Activated naive CD4-positive, alpha-beta T cell treated with Interleukin-2 at 50 U/mL for 16 hours (primary cell): ENCODE measurements around the gene HSPA1L.

ENCODE experiments used
- DNase-seq: peaks from one replicate; pipeline ENCODE4 v3.0.0-alpha.2; 2020

The HSPA1L gene

GRCh38 chr6:31781244-31782125, 33.6 kb downstream of the HSPA1L start:
- DNase-seq = no peak

- DNase-seq = no peak
Measured at GRCh38 chr6:31780507-31781243, 34.4 kb downstream of the HSPA1L start.

- DNase-seq = no peak
Measured at GRCh38 chr6:31779908-31780307, 35.2 kb downstream of the HSPA1L start.

GRCh38 chr6:31778999-31779885, 35.8 kb downstream of the HSPA1L start:
- DNase-seq = no peak

- DNase-seq = no peak
Measured at GRCh38 chr6:31778193-31778592, 36.9 kb downstream of the HSPA1L start.

GRCh38 chr6:31777667-31778050, 37.4 kb downstream of the HSPA1L start:
- no peak for DNase-seq

- DNase-seq = peak; percentile 84
Measured at GRCh38 chr6:31776989-31777666, 38.0 kb downstream of the HSPA1L start, which contains the start of gene VWA7. VWA7 (minus strand) TSS chr6:31777328; CDS start chr6:31776779, 549 bp downstream.

GRCh38 chr6:31776485-31776988, 38.5 kb downstream of the HSPA1L start:
- DNase-seq = no peak

- no peak for DNase-seq
Measured at GRCh38 chr6:31775633-31776484, 39.2 kb downstream of the HSPA1L start.

- no peak for DNase-seq
Measured at GRCh38 chr6:31775184-31775583, 39.9 kb downstream of the HSPA1L start.

- DNase-seq = peak; percentile 13
Measured at GRCh38 chr6:31771992-31772358, 43.1 kb downstream of the HSPA1L start.

GRCh38 chr6:31770860-31771259, 44.2 kb downstream of the HSPA1L start:
- DNase-seq = no peak

GRCh38 chr6:31769684-31770371, 45.3 kb downstream of the HSPA1L start:
- DNase-seq = peak; percentile 85

- no peak for DNase-seq
Measured at GRCh38 chr6:31768363-31769257, 46.5 kb downstream of the HSPA1L start.

- DNase-seq = no peak
Measured at GRCh38 chr6:31767096-31767645, 47.9 kb downstream of the HSPA1L start.

GRCh38 chr6:31765910-31766794, 48.9 kb downstream of the HSPA1L start:
- DNase-seq = no peak

- no peak for DNase-seq
Measured at GRCh38 chr6:31765559-31765909, 49.5 kb downstream of the HSPA1L start.

GRCh38 chr6:31764198-31764597, 50.9 kb downstream of the HSPA1L start:
- DNase-seq = no peak
